Vagina (tissue), 2 donors: ENCODE results near the gene PNLIPRP2.

Experiments used
- CTCF ChIP-seq, 3 experiments: fragments of 450-650 bp in 2 of 3; fragments of 200-600 bp in 1 of 3; sonication (generic) in 1 of 3; IDR thresholded peaks; one replicate each; pipeline ENCODE4 v1.5.1; 2017 to 2019; ENCODE audit warnings: antibody characterized with exemption in 3 of 3, mild to moderate bottlenecking in 2 of 3, moderate library complexity in 2 of 3
- POLR2A ChIP-seq, 2 donors: fragments of 450-650 bp; IDR thresholded peaks; one replicate each; pipeline ENCODE4 v1.6.1; 2017; ENCODE audit warnings: antibody characterized with exemption in 2 of 2, mild to moderate bottlenecking in 2 of 2, moderate library complexity in 2 of 2
- POLR2AphosphoS5 ChIP-seq, 2 donors: sonication (generic); formaldehyde crosslinking; IDR thresholded peaks; one replicate each; pipeline ENCODE4 v1.9.0; 2017; ENCODE audit warnings: antibody characterized with exemption in 2 of 2, mild to moderate bottlenecking in 2 of 2, low read depth in 1 of 2; ENCODE audit not compliant: insufficient read depth in 1 of 2

GRCh38 chr10:116606061-116606483 is 14.7 kb upstream of the PNLIPRP2 start:
- TF ChIP-seq CTCF (IDR thresholded peaks at IDR 0.05): no peak
- no peak for TF ChIP-seq POLR2A (IDR thresholded peaks at IDR 0.05)
- no peak for TF ChIP-seq POLR2AphosphoS5 (IDR thresholded peaks at IDR 0.05; ENCODE audit: insufficient read depth in 1 of 2, low read depth in 1 of 2)
